ENCODE measurements around the gene SHB.

- TF ChIP-seq, protein P1, sequence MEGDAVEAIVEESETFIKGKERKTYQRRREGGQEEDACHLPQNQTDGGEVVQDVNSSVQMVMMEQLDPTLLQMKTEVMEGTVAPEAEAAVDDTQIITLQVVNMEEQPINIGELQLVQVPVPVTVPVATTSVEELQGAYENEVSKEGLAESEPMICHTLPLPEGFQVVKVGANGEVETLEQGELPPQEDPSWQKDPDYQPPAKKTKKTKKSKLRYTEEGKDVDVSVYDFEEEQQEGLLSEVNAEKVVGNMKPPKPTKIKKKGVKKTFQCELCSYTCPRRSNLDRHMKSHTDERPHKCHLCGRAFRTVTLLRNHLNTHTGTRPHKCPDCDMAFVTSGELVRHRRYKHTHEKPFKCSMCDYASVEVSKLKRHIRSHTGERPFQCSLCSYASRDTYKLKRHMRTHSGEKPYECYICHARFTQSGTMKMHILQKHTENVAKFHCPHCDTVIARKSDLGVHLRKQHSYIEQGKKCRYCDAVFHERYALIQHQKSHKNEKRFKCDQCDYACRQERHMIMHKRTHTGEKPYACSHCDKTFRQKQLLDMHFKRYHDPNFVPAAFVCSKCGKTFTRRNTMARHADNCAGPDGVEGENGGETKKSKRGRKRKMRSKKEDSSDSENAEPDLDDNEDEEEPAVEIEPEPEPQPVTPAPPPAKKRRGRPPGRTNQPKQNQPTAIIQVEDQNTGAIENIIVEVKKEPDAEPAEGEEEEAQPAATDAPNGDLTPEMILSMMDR (IDR thresholded peaks at IDR 0.05; ENCODE audit: low read length) = no peak
- TF ChIP-seq EZH2 (IDR thresholded peaks at IDR 0.05; ENCODE audit: borderline replicate concordance, low read length) = no peak
Observed at GRCh38 chr9:37967761-37968080, 101.3 kb downstream of the SHB start.

Measured in OCI-LY1 (cell line).